ENCODE measurements around the gene ABO. TPM values are rescaled to one million over a fixed set of nuclear protein-coding genes. Genes with fewer than 3 reads are reported as not detected.

The ABO gene
- total RNA-seq, 1 donor from 2014 or later, result 0.40 TPM

DNA sequence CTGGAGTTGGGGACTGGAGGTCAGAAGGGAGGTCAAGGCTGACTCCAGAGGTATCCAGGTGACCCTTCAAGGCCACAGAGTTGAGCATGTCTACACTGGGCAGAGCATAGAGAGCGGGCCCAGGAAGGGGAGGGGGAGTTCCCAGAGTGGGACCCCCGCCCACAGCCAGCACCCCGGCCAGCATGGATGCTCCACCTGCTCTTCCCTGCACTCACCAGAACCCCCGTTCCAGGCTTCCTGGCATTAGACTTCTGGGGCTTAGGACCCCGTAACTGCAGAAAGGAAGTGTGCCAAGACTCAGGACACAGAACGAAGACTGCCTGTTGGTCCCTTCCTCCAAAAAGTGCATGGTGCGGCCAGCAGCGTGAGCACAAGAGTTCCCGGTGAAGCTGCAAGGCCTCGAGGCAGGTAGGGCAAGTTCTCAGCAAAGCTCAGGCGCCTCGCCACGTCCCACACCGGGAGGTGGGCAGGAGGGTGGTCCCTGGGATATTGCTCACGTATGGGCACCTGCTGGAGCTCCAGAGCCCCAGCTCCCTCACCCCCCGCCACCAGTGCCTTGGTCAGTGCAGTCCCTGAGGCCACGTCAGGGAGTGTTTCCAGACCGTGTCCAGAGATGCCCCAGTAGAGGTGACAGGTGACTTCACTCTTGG is 13.8 kb downstream of the ABO start:
- peaks cover 12% of the 10 kb centered on the region for H3K27me3 Mint-ChIP-seq (ENCODE audit: low read depth)
- no peaks in the 10 kb centered on the region for H3K4me1 Mint-ChIP-seq
- no peaks in the 10 kb centered on the region for H3K36me3 Mint-ChIP-seq (ENCODE audit: low read depth)
- DNase-seq (ENCODE audit: low read depth, low spot score), result no peak
- no peak overlapping the region for H3K4me3 Mint-ChIP-seq
- H3K27ac Mint-ChIP-seq (ENCODE audit: unreplicated experiment), result no peak overlapping the region
- H3K9me3 Mint-ChIP-seq, result no peaks in the 10 kb centered on the region
- TF ChIP-seq, protein P1, sequence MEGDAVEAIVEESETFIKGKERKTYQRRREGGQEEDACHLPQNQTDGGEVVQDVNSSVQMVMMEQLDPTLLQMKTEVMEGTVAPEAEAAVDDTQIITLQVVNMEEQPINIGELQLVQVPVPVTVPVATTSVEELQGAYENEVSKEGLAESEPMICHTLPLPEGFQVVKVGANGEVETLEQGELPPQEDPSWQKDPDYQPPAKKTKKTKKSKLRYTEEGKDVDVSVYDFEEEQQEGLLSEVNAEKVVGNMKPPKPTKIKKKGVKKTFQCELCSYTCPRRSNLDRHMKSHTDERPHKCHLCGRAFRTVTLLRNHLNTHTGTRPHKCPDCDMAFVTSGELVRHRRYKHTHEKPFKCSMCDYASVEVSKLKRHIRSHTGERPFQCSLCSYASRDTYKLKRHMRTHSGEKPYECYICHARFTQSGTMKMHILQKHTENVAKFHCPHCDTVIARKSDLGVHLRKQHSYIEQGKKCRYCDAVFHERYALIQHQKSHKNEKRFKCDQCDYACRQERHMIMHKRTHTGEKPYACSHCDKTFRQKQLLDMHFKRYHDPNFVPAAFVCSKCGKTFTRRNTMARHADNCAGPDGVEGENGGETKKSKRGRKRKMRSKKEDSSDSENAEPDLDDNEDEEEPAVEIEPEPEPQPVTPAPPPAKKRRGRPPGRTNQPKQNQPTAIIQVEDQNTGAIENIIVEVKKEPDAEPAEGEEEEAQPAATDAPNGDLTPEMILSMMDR (conservative IDR thresholded peaks at IDR 0.05), result no peak

DNA sequence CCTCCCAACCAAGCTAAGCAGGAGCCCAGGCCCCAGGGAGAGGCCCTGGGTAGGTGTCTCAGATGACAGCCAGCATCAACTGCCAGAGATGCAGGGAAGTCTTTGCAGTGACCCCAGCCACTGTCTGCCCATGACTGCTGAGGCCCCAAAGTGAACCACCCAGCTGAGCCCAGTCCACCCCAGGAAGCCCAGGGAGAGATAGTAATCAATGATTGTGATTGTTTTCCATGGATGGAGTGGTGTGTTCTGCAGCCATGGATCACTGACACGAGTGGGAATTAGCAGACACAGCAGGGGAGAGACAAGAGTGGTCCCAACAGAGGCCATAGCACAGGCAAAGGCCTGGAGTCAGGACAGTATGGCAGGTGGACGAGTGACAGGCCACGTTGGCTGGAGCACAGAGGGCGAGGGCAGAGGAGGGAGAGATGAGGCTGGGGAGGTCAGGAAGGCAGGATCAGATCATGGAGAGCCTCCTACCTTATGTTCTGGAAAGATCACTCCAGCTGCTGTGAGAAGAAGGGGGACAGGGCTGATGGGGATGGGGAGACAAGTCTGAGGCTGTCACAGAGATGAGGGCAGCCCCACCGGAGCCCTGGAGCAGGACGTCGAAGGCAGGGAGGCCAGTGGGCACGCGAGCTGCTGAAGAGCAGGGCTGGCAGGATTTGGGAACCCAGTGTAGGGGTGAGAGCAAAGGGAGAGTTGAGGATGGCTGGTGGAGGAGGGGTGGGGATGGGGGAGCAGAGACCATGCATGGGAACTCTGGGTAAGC is 14.5 kb downstream of the ABO start:
- H3K27ac Mint-ChIP-seq (ENCODE audit: unreplicated experiment), result no peak overlapping the region
- H3K9me3 Mint-ChIP-seq, result no peaks in the 10 kb centered on the region
- peaks cover 12% of the 10 kb centered on the region for H3K27me3 Mint-ChIP-seq (ENCODE audit: low read depth)
- no peaks in the 10 kb centered on the region for H3K4me1 Mint-ChIP-seq
- no peak overlapping the region for H3K4me3 Mint-ChIP-seq
- DNase-seq (ENCODE audit: low read depth, low spot score), result no peak
- TF ChIP-seq, protein P1 (conservative IDR thresholded peaks at IDR 0.05), result no peak
- no peaks in the 10 kb centered on the region for H3K36me3 Mint-ChIP-seq (ENCODE audit: low read depth)

DNA sequence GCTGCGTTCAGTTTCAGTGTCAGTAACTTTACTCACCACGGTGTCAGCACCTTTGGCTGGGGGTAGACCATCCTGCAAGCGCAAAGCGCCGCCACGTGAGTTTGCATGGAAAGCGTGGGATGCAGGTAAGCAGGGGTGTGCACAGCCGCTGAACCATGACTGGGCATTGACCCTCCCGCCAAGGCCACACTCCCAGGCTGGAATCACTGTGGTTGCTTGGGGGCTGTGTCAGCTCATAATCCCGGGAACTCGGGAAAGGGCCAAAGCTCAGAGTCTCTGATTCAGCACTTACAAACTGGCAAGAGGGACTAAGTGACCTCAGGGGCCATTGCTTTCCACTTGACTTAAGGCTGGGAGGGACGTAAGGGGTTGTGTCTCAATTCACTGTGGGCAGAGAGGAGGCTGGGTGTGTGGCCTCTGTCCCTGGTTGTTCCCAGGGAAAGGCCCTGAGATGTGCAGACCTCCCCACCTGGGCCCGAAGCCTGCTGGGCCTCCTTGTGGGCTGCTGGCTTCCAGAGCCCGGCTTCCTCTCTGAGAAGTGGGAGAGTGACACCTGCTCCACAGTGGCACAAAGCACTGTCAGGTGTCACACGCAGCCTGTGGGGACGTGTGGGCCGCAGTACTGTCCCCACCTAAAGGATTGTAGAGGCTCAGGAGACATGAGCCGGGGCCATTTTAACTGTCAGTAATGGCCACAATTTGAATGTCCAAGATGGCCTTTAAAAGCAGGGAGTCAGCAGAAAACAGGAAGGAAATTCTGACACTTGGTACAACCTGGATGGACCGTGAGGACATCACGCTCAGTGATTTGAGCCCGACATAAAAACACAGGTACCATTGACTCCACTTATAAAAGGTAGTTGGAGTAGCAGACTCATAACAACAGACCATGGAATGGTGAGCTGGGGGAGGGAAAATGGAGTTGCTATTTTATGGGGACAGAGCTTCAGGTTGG is 16.7 kb downstream of the ABO start:
- Mint-ChIP-seq H3K9me3 (no peaks in the 10 kb centered on the region), H3K4me1 (no peaks in the 10 kb centered on the region), H3K27me3 (ENCODE audit: low read depth) (peaks cover 5% of the 10 kb centered on the region), H3K27ac (ENCODE audit: unreplicated experiment) (no peak overlapping the region), H3K36me3 (ENCODE audit: low read depth) (no peaks in the 10 kb centered on the region), H3K4me3 (no peak overlapping the region)
- TF ChIP-seq, protein P1 (conservative IDR thresholded peaks at IDR 0.05), result no peak
- no peak for DNase-seq (ENCODE audit: low read depth, low spot score)

DNA sequence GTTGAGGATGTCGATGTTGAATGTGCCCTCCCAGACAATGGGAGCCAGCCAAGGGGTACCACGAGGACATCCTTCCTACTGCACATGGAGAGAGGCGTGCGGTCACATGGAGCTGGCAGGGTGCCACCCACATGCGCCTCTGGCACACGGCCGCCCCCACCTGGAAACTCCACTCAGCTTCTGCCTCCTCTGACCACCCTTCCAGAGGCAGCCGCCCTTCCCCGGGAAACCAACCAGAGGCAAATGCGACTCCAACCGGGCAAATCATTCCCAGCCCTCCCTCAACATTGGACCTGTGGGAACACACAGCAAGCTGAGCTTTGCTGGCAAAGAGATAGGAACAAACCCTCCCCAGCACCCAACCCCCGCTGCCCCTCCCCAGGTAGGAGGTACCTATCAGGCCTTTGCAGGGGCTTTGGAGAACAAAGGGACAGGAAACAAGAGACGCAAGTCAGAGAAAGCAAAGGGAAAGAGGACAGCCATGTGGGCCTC is 17.5 kb downstream of the ABO start:
- Mint-ChIP-seq H3K36me3 (ENCODE audit: low read depth) (no peaks in the 10 kb centered on the region), H3K9me3 (no peaks in the 10 kb centered on the region)

DNA sequence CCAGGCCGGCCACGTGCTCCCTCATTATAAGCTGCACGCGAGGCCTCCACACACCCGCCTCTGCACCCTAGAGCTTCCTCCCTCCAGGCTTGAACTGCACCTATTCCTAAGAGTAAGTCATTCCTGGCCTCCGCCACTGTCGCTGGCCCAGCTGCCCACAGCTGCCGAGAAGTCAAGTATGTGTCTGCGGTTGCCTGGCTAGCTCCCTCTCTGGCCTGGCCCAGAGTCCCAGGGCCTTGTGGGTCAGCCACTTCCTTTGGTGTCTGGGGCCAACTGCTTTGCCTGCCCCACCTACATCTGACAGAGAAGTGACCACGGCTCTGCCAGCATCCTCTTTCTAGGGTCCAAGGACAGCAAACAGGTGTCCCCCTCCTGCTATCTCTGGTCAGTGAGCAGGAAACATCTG is 18.3 kb downstream of the ABO start:
- Mint-ChIP-seq H3K27me3 (ENCODE audit: low read depth) (peaks cover 9% of the 10 kb centered on the region), H3K4me1 (no peaks in the 10 kb centered on the region), H3K27ac (ENCODE audit: unreplicated experiment) (peak overlapping the region; percentile 12), H3K4me3 (no peak overlapping the region), H3K9me3 (no peaks in the 10 kb centered on the region), H3K36me3 (ENCODE audit: low read depth) (no peaks in the 10 kb centered on the region)
- TF ChIP-seq, protein P1 (conservative IDR thresholded peaks at IDR 0.05), result no peak
- no peak for DNase-seq (ENCODE audit: low read depth, low spot score)

More for the DNA sequence above, 17.5 kb downstream of the ABO start:
- Mint-ChIP-seq H3K4me1 (no peaks in the 10 kb centered on the region), H3K27ac (ENCODE audit: unreplicated experiment) (no peak overlapping the region), H3K27me3 (ENCODE audit: low read depth) (peaks cover 9% of the 10 kb centered on the region), H3K4me3 (no peak overlapping the region)
- no peak for DNase-seq (ENCODE audit: low read depth, low spot score)
- TF ChIP-seq, protein P1 (conservative IDR thresholded peaks at IDR 0.05), result no peak

Data from neural crest cell (in vitro differentiated cells).